ENCODE data around the gene HOXB1. TPM values are rescaled to one million over a fixed set of nuclear protein-coding genes. Genes with fewer than 3 reads are reported as not detected.
A peak's percentile ranks its signal among the peaks of the same experiment; 100 is the strongest.

The HOXB1 gene
- total RNA-seq, 2 experiments from 2014 or later: not detected

GRCh38 chr17:48564188-48565021 lies 33.6 kb upstream of the HOXB1 start:
- ATAC-seq (ENCODE audit: poor library complexity): no peak
- Histone ChIP-seq H3K27ac (ENCODE audit: low read depth in 1 of 2, low read length in 2 of 2) (no peak overlapping the region), H3K4me1 (ENCODE audit: insufficient read depth, low read length) (peaks cover 2% of the 10 kb centered on the region), H3K36me3 (ENCODE audit: insufficient read depth, low read length) (no peaks in the 10 kb centered on the region), H3K4me3 (ENCODE audit: low read length) (no peak overlapping the region), H3K27me3 (ENCODE audit: control insufficient read depth in 1 of 2, insufficient read depth in 2 of 2, low read length in 2 of 2) (peaks cover 0 to 9% of the 10 kb centered on the region in 2 experiments), H3K9me3 (ENCODE audit: control insufficient read depth in 1 of 2, insufficient read depth in 1 of 2, low read length in 2 of 2) (no peaks in the 10 kb centered on the region)
- Mint-ChIP-seq H3K4me3 (no peak overlapping the region), H3K27ac (no peak overlapping the region), H3K36me3 (ENCODE audit: low read depth) (no peaks in the 10 kb centered on the region), H3K9me3 (no peaks in the 10 kb centered on the region), H3K4me1 (ENCODE audit: low read depth) (peaks cover 5% of the 10 kb centered on the region), H3K27me3 (peaks cover 15% of the 10 kb centered on the region)
- ChIA-PET CTCF (interaction anchor here (1.1 kb wide), 1 partner anchor 72 kb away, joined by 3 read pairs; no protein-coding TSS in a partner anchor), POLR2A (interaction anchor here (0.6 kb wide), 1 partner anchor 20 kb away, joined by 3 read pairs; no protein-coding TSS in a partner anchor)
- TF ChIP-seq, protein P1, sequence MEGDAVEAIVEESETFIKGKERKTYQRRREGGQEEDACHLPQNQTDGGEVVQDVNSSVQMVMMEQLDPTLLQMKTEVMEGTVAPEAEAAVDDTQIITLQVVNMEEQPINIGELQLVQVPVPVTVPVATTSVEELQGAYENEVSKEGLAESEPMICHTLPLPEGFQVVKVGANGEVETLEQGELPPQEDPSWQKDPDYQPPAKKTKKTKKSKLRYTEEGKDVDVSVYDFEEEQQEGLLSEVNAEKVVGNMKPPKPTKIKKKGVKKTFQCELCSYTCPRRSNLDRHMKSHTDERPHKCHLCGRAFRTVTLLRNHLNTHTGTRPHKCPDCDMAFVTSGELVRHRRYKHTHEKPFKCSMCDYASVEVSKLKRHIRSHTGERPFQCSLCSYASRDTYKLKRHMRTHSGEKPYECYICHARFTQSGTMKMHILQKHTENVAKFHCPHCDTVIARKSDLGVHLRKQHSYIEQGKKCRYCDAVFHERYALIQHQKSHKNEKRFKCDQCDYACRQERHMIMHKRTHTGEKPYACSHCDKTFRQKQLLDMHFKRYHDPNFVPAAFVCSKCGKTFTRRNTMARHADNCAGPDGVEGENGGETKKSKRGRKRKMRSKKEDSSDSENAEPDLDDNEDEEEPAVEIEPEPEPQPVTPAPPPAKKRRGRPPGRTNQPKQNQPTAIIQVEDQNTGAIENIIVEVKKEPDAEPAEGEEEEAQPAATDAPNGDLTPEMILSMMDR (IDR thresholded peaks at IDR 0.05): no peak
- intact Hi-C loops (cut with DNase I, micrococcal nuclease): no loop called here
- DNase-seq: peak in 1 of 14 experiments; percentile 13

DNA sequence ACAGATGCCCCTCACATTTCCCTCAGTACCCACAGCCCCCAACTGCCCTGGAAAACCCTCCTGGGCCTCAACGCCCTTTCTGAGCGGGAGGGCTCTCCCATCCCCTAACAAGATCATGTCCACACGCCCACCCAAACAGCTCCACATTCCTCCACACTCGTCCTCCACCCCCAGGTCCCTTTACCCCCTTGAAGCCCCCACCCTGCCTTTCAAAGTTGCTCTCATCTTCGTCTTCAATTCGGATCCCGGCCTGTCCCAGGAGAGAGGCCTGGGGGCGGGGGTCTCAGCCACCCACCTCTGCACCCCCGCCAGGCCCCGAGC lies 33.0 kb upstream of the HOXB1 start:
- no peak overlapping the region for H3K27ac ChIP-seq (ENCODE audit: low read depth in 1 of 2, low read length in 2 of 2)
- Mint-ChIP-seq H3K4me3 (no peak overlapping the region), H3K27me3 (peaks cover 21% of the 10 kb centered on the region), H3K4me1 (ENCODE audit: low read depth) (peaks cover 5% of the 10 kb centered on the region), H3K9me3 (no peaks in the 10 kb centered on the region), H3K27ac (no peak overlapping the region), H3K36me3 (ENCODE audit: low read depth) (no peaks in the 10 kb centered on the region)
- no peaks in the 10 kb centered on the region for H3K36me3 ChIP-seq (ENCODE audit: insufficient read depth, low read length)
- ChIA-PET CTCF (no interaction called here), POLR2A (no interaction called here)
- ATAC-seq (ENCODE audit: poor library complexity) (no peak), DNase-seq (no peak)
- intact Hi-C loops (cut with DNase I, micrococcal nuclease): no loop called here
- H3K9me3 ChIP-seq (ENCODE audit: control insufficient read depth in 1 of 2, insufficient read depth in 1 of 2, low read length in 2 of 2): no peaks in the 10 kb centered on the region
- peaks cover 2% of the 10 kb centered on the region for H3K4me1 ChIP-seq (ENCODE audit: insufficient read depth, low read length)
- no peak overlapping the region for H3K4me3 ChIP-seq (ENCODE audit: low read length)
- H3K27me3 ChIP-seq (ENCODE audit: control insufficient read depth in 1 of 2, insufficient read depth in 2 of 2, low read length in 2 of 2): peaks cover 0 to 9% of the 10 kb centered on the region in 2 experiments
- TF ChIP-seq, protein P1 (IDR thresholded peaks at IDR 0.05): no peak

DNA sequence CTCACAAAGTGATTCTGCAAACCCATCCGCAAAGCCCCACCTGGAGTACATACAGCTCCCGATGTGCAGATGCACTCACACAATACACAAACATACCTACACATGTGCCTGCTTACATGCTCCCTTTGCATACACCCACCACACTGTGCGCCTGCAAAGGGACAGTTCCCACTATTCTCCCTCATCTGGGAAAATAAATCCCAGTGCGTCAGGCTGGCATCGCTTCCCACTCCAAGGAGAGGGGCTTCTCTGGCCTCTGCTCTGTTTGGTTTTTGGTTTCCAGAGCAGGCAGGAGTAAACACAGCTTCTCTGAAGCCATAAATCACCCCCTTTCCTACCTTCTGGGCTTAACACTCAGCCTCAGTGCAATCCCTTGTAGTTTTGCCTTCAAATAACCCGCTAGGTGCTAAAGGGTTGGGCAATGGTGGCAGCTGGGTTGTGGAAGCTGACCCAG lies 32.6 kb upstream of the HOXB1 start:
- H3K9me3 Mint-ChIP-seq: no peaks in the 10 kb centered on the region
- ChIA-PET POLR2A (no interaction called here), CTCF (no interaction called here)
- peaks cover 2% of the 10 kb centered on the region for H3K4me1 ChIP-seq (ENCODE audit: insufficient read depth, low read length)
- no peak overlapping the region for H3K4me3 ChIP-seq (ENCODE audit: low read length)
- intact Hi-C loops (cut with DNase I, micrococcal nuclease): no loop called here
- TF ChIP-seq, protein P1 (IDR thresholded peaks at IDR 0.05): no peak
- peaks cover 25% of the 10 kb centered on the region for H3K27me3 Mint-ChIP-seq
- peaks cover 2% of the 10 kb centered on the region for H3K4me1 Mint-ChIP-seq (ENCODE audit: low read depth)
- H3K27ac Mint-ChIP-seq: no peak overlapping the region
- no peaks in the 10 kb centered on the region for H3K36me3 Mint-ChIP-seq (ENCODE audit: low read depth)
- H3K4me3 Mint-ChIP-seq: no peak overlapping the region
- H3K27me3 ChIP-seq (ENCODE audit: control insufficient read depth in 1 of 2, insufficient read depth in 2 of 2, low read length in 2 of 2): peaks cover 0 to 7% of the 10 kb centered on the region in 2 experiments
- DNase-seq (no peak), ATAC-seq (ENCODE audit: poor library complexity) (no peak)
- H3K9me3 ChIP-seq (ENCODE audit: control insufficient read depth in 1 of 2, insufficient read depth in 1 of 2, low read length in 2 of 2): no peaks in the 10 kb centered on the region
- no peaks in the 10 kb centered on the region for H3K36me3 ChIP-seq (ENCODE audit: insufficient read depth, low read length)
- H3K27ac ChIP-seq (ENCODE audit: low read depth in 1 of 2, low read length in 2 of 2): no peak overlapping the region

All from CD4-positive, alpha-beta T cell (primary cell).